ENCODE results near the gene GJB5.

Gene GJB5

DNA sequence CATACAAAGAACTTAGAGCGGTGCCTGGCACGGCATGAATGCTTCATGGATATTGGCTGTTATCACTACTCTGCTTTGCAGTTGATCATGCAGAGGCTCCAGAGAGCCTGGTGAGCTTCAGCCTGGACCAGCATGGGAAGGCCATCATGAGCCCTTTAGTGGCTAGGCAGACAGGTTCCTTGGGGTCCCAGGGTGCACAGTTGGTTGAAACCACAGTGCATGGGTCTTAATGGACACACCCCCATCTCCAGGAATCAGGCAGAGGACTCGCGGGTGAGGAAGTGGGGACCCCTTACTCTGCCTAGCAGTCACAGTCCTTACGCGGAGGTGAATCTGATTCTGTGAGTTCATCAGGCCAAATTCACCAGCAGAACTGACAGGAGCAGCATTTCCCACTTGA lies 1.1 kb downstream of the GJB5 start:
- FAIRE-seq (no peak), DNase-seq (ENCODE audit: insufficient read length, low spot score) (no peak)
- TF ChIP-seq POU2F2 (IDR thresholded peaks at IDR 0.05; ENCODE audit: low read depth, low read length): no peak

DNA sequence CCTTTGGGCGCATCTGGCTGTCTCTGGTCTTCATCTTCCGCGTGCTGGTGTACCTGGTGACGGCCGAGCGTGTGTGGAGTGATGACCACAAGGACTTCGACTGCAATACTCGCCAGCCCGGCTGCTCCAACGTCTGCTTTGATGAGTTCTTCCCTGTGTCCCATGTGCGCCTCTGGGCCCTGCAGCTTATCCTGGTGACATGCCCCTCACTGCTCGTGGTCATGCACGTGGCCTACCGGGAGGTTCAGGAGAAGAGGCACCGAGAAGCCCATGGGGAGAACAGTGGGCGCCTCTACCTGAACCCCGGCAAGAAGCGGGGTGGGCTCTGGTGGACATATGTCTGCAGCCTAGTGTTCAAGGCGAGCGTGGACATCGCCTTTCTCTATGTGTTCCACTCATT lies 2.5 kb downstream of the GJB5 start:
- FAIRE-seq: no peak

GRCh38 chr1:34758751-34759150 lies 3.9 kb downstream of the GJB5 start:
- no peak for TF ChIP-seq POLR2AphosphoS5 (IDR thresholded peaks at IDR 0.05; ENCODE audit: low read depth, low read length)
- no peak for TF ChIP-seq TAF1 (IDR thresholded peaks at IDR 0.05; ENCODE audit: low read depth, low read length)
- no peak for TF ChIP-seq POLR2A (IDR thresholded peaks at IDR 0.05; ENCODE audit: low read depth, low read length)
- TF ChIP-seq POU2F2 (IDR thresholded peaks at IDR 0.05; ENCODE audit: low read depth, low read length): no peak
- TF ChIP-seq SPI1 (IDR thresholded peaks at IDR 0.05; ENCODE audit: low read depth, low read length): no peak
- TF ChIP-seq PAX5 (IDR thresholded peaks at IDR 0.05; ENCODE audit: insufficient read depth, low read length, severe bottlenecking): no peak
- no peak for FAIRE-seq
- no peak for DNase-seq (ENCODE audit: insufficient read length, low spot score)

More for the DNA sequence above, 2.5 kb downstream of the GJB5 start:
- DNase-seq (ENCODE audit: insufficient read length, low spot score): no peak
- no peak for TF ChIP-seq TAF1 (IDR thresholded peaks at IDR 0.05; ENCODE audit: low read depth, low read length)
- TF ChIP-seq POLR2AphosphoS5 (IDR thresholded peaks at IDR 0.05; ENCODE audit: low read depth, low read length): no peak
- no peak for TF ChIP-seq PAX5 (IDR thresholded peaks at IDR 0.05; ENCODE audit: insufficient read depth, low read length, severe bottlenecking)
- no peak for TF ChIP-seq SPI1 (IDR thresholded peaks at IDR 0.05; ENCODE audit: low read depth, low read length)
- TF ChIP-seq POLR2A (IDR thresholded peaks at IDR 0.05; ENCODE audit: low read depth, low read length): no peak
- no peak for TF ChIP-seq POU2F2 (IDR thresholded peaks at IDR 0.05; ENCODE audit: low read depth, low read length)

DNA sequence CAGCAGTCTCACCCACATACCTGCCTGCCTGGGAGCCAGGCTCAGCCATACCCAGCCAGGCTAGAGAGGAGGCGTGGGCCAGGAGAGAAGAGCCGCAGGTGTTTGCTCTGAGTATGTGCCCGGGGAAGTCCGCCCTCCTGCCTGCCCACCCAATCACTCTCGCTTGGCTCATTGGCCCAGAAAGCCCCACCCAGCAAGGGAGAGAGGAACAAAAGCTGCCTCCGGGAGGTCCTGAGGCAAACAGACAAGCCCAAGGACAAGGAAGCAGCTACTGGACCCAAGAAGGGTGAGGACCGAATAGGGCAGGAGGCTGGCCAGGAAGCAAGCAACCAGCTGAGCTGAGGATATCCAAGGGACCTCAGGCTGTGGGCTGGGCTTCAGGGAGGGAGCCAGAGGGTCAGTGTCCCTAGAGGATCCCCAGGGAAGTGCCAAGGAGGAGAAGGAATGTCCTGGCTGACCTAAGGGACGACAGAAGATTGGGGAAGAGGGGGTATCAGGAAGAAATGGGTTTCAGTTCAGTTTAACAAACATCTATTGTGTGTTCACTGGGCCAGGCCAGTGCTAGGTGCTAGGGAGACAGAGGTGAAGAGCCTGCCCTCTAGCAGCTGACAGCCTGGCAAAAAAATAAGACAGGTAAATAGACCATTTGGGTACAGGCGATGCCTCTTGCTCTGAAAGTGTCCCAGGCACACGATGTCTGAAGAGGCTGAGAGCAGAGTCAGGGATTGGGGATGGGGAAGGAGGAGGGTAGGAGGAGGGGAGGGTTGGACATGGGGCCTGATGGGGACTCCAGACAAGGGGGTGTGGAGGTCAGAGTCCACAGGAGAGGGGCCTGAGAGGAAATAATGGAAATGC lies 4.9 kb downstream of the GJB5 start, which contains the start of gene GJB4:
Gene GJB4, plus strand, starts transcription at position 238 of the 855 bp plus-strand sequence. CDS start 1,515 bp downstream, outside the sequence.
- DNase-seq (ENCODE audit: insufficient read length, low spot score): no peak
- FAIRE-seq: no peak

GRCh38 chr1:34761176-34761761 lies 6.4 kb downstream of the GJB5 start:
- FAIRE-seq: no peak
- TF ChIP-seq POLR2A (IDR thresholded peaks at IDR 0.05; ENCODE audit: low read depth, low read length) (no peak), SPI1 (IDR thresholded peaks at IDR 0.05; ENCODE audit: low read depth, low read length) (no peak), POLR2AphosphoS5 (IDR thresholded peaks at IDR 0.05; ENCODE audit: low read depth, low read length) (no peak), PAX5 (IDR thresholded peaks at IDR 0.05; ENCODE audit: insufficient read depth, low read length, severe bottlenecking) (no peak), TAF1 (IDR thresholded peaks at IDR 0.05; ENCODE audit: low read depth, low read length) (no peak), POU2F2 (IDR thresholded peaks at IDR 0.05; ENCODE audit: low read depth, low read length) (no peak)
- DNase-seq (ENCODE audit: insufficient read length, low spot score): no peak

More for the DNA sequence above, 4.9 kb downstream of the GJB5 start, which contains the start of gene GJB4:
- TF ChIP-seq POLR2A (IDR thresholded peaks at IDR 0.05; ENCODE audit: low read depth, low read length): no peak

GRCh38 chr1:34761776-34762307 lies 7.0 kb downstream of the GJB5 start:
- no peak for TF ChIP-seq POLR2A (IDR thresholded peaks at IDR 0.05; ENCODE audit: low read depth, low read length)
- no peak for TF ChIP-seq POLR2AphosphoS5 (IDR thresholded peaks at IDR 0.05; ENCODE audit: low read depth, low read length)
- no peak for TF ChIP-seq SPI1 (IDR thresholded peaks at IDR 0.05; ENCODE audit: low read depth, low read length)
- no peak for TF ChIP-seq POU2F2 (IDR thresholded peaks at IDR 0.05; ENCODE audit: low read depth, low read length)
- TF ChIP-seq PAX5 (IDR thresholded peaks at IDR 0.05; ENCODE audit: insufficient read depth, low read length, severe bottlenecking): no peak
- TF ChIP-seq TAF1 (IDR thresholded peaks at IDR 0.05; ENCODE audit: low read depth, low read length): no peak
- FAIRE-seq: no peak
- DNase-seq (ENCODE audit: insufficient read length, low spot score): no peak

DNA sequence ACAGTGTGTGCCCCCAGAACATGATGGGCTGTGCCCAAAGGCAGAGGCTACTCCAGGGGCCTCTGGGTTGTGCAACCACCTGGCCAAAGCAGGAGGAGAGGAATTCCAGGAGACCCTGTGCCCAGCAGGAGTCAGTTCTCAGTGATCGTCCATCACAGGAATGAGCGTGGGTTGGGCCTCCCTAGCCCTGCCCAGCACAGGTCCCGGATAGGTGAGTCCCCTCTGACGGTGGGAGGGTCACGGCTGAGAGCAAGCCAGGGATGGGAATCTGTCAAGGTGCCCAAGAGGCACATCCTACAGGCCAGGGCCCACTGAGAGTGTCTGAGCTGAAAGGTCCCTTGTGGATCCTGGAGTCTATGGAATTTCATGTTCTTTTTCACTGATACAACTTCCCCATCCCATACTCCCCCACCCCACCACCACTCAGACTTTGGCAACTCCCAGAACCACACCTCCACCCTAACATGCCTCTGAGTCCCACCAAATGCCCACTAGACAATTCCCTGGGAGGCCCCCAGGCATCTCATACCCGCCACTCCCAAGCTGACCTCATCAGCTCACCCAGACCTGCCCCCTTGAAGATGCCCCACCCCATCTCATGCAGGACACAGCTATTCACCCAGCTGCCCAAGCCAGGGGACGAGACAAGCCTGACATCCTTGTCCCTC lies 7.8 kb downstream of the GJB5 start:
- no peak for FAIRE-seq
- no peak for TF ChIP-seq SPI1 (IDR thresholded peaks at IDR 0.05; ENCODE audit: low read depth, low read length)
- TF ChIP-seq TAF1 (IDR thresholded peaks at IDR 0.05; ENCODE audit: low read depth, low read length): no peak
- TF ChIP-seq POLR2A (IDR thresholded peaks at IDR 0.05; ENCODE audit: low read depth, low read length): no peak
- TF ChIP-seq POLR2AphosphoS5 (IDR thresholded peaks at IDR 0.05; ENCODE audit: low read depth, low read length): no peak
- TF ChIP-seq POU2F2 (IDR thresholded peaks at IDR 0.05; ENCODE audit: low read depth, low read length): no peak
- no peak for TF ChIP-seq PAX5 (IDR thresholded peaks at IDR 0.05; ENCODE audit: insufficient read depth, low read length, severe bottlenecking)
- no peak for DNase-seq (ENCODE audit: insufficient read length, low spot score)

- TF ChIP-seq SPI1 (IDR thresholded peaks at IDR 0.05; ENCODE audit: low read depth, low read length): no peak
- TF ChIP-seq TAF1 (IDR thresholded peaks at IDR 0.05; ENCODE audit: low read depth, low read length): no peak
- TF ChIP-seq POLR2AphosphoS5 (IDR thresholded peaks at IDR 0.05; ENCODE audit: low read depth, low read length): no peak
- no peak for TF ChIP-seq POLR2A (IDR thresholded peaks at IDR 0.05; ENCODE audit: low read depth, low read length)
- DNase-seq (ENCODE audit: insufficient read length, low spot score) (no peak), FAIRE-seq (no peak)
Observed at GRCh38 chr1:34763142-34763781, 8.4 kb downstream of the GJB5 start.

DNA sequence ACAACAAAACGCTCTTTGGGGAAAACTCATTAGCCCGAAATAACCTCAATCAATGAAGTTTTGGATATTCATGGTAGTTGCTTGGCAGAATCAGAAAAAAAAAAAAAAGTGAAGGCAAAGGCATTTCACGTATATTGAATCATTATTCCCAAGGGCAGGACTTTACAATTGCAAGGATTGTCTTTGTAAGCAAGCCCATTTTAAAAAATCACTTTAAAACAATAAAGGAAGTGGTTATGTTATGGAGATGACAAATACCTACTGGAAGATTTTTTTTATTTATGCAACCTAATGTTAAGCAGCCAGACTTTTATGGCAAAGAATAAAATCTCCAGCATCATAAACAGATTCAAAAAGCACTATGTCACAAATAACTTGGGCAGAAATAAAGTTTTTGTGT lies 14.0 kb downstream of the GJB5 start:
- TF ChIP-seq PAX5 (IDR thresholded peaks at IDR 0.05; ENCODE audit: insufficient read depth, low read length, severe bottlenecking) (no peak), TAF1 (IDR thresholded peaks at IDR 0.05; ENCODE audit: low read depth, low read length) (no peak), POLR2A (IDR thresholded peaks at IDR 0.05; ENCODE audit: low read depth, low read length) (no peak), SPI1 (IDR thresholded peaks at IDR 0.05; ENCODE audit: low read depth, low read length) (no peak), POU2F2 (IDR thresholded peaks at IDR 0.05; ENCODE audit: low read depth, low read length) (no peak)
- DNase-seq (ENCODE audit: insufficient read length, low spot score): no peak
- no peak for FAIRE-seq

Data from GM12891 (cell line).